Activated CD8-positive, alpha-beta T cell treated with anti-CD3 and anti-CD28 coated beads, Interleukin-2, amount 10 ng/mL, durations not matched to agents 7 days and 5 days (primary cell): ENCODE measurements around the gene CFAP161. TPM values are rescaled to one million over a fixed set of nuclear protein-coding genes. Genes with fewer than 3 reads are reported as not detected.

Experiments
- total RNA-seq, 2 experiments: library from RNA; stranded (reverse); gene quantifications; one replicate each; pipeline ENCODE4 v1.2.3, GENCODE V29; 2021

Gene CFAP161
- total RNA-seq, 2 experiments from 2014 or later = not detected

Other genes with a start within 250 kb of the CFAP161 start
- 10 to 100 TPM; 27.0 to 27.4 TPM for gene MESD, start 144.5 kb upstream of the CFAP161 start, total RNA-seq
- 10 to 100 TPM; 32.3 to 33.8 TPM for gene TLNRD1, start 133.3 kb upstream of the CFAP161 start, total RNA-seq
- 100 to 1,000 TPM; 240 to 243 TPM for gene IL16, start 62.6 kb downstream of the CFAP161 start, total RNA-seq
- 1 to 10 TPM; 4.9 to 5.3 TPM for gene STARD5, start 189.9 kb downstream of the CFAP161 start, total RNA-seq
- gene TMC3, start 239.9 kb downstream of the CFAP161 start, total RNA-seq = not detected